ENCODE results near the gene MIEF1. TPM values are rescaled to one million over a fixed set of nuclear protein-coding genes. Genes with fewer than 3 reads are reported as not detected.

The MIEF1 gene
- total RNA-seq, 1 donor from 2014 or later: 35.5 TPM

GRCh38 chr22:39468487-39469325, 33.4 kb upstream of the MIEF1 start:
- H3K4me3 Mint-ChIP-seq: peak overlapping the region; percentile 41
- H3K27ac Mint-ChIP-seq: peak overlapping the region; percentile 82
- TF ChIP-seq CTCF (conservative IDR thresholded peaks at IDR 0.05): no peak
- no peaks in the 10 kb centered on the region for H3K36me3 Mint-ChIP-seq
- H3K9me3 Mint-ChIP-seq: no peaks in the 10 kb centered on the region
- no peak for DNase-seq (ENCODE audit: extremely low spot score, unreplicated experiment)
- H3K4me1 Mint-ChIP-seq (ENCODE audit: unreplicated experiment): peaks cover 50% of the 10 kb centered on the region
- no peaks in the 10 kb centered on the region for H3K27me3 Mint-ChIP-seq

GRCh38 chr22:39469326-39469680, 32.8 kb upstream of the MIEF1 start:
- no peaks in the 10 kb centered on the region for H3K27me3 Mint-ChIP-seq
- TF ChIP-seq CTCF (conservative IDR thresholded peaks at IDR 0.05): no peak
- peaks cover 50% of the 10 kb centered on the region for H3K4me1 Mint-ChIP-seq (ENCODE audit: unreplicated experiment)
- no peak for DNase-seq (ENCODE audit: extremely low spot score, unreplicated experiment)
- H3K4me3 Mint-ChIP-seq: no peak overlapping the region
- H3K27ac Mint-ChIP-seq: no peak overlapping the region
- H3K9me3 Mint-ChIP-seq: no peaks in the 10 kb centered on the region
- no peaks in the 10 kb centered on the region for H3K36me3 Mint-ChIP-seq

DNA sequence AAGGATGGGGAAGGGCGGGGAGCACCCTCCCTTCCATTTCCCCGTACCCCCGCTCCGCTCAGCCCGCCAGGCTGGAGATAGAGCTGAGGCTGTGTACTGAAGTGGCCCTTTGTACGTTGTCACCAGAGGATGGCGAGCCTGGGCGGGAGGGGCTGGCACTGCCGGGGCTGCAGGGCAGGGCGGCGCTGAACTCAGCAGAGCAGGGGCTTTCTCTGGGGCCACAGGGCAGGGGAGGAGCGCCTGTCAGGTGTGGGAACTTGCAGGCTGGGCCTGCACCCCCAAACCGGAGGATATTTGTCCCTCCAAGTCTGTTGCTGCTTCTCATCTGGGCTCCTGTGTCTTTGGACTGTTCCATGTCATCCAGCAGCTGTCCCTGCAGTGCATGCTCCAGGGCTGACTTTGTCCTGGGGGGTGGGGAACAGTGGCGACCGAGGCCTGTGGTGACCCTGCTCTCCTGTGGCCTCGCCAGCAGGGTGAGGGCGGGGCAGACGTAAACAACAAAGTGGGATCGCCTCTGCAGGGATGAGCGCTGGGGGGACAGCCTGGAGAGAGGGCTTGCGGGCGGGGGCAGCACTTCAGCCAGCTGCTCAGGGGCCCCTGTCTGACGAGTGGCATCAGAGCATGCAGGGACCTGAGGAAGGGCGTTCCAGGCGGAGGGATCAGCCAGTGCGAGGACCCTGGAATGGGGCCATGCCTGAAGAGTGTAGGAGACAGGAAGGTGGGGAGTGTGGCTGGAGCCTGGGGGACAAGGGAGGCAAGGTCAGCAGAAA, 32.2 kb upstream of the MIEF1 start:
- no peak for DNase-seq (ENCODE audit: extremely low spot score, unreplicated experiment)
- Mint-ChIP-seq H3K36me3 (no peaks in the 10 kb centered on the region), H3K9me3 (no peaks in the 10 kb centered on the region), H3K4me1 (ENCODE audit: unreplicated experiment) (peaks cover 50% of the 10 kb centered on the region), H3K27ac (peak overlapping the region; percentile 100), H3K4me3 (peak overlapping the region; percentile 80), H3K27me3 (no peaks in the 10 kb centered on the region)
- peak; percentile 25 for TF ChIP-seq CTCF (conservative IDR thresholded peaks at IDR 0.05)

DNA sequence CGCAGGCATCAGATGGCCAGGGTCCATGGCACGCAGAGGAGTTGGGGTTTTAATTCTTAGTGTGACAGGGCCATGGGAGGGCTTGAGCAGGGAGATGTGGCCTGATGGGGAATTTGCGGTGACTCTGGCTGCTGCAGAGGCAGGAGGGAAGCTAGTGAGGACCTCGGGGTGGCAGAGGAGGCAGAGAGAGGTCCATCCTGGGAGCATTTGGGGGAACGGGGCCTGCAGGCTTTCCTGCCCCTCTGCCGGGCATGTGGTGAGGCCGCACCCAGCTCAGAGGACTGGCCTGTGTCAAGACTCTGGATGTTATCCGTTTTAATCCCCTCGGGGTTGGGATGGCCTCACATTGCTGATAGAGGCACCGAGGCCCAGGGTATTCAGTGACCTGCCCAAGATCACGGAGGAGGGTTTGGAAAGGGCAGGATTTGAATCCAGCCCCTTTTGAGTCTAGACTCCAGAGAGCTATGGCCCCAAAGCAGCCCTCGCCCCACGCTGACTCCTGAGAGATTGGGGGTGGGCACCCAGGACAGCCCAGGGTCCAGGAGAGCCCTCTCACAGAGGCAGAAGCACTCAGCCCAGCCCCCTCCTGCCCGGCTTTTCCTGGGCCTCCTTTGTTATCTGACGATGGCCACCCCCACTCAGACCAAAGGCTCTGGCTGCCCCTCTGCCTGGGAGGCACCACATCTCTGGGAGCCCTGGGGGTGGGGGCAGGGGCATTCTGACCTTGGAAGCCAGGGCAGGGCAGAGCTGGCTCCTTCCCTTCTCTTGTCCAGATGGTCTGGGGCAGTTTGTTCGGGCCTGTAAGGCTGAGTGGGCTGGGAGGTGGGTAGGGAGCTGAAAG, 31.4 kb upstream of the MIEF1 start:
- no peaks in the 10 kb centered on the region for H3K27me3 Mint-ChIP-seq
- TF ChIP-seq CTCF (conservative IDR thresholded peaks at IDR 0.05): no peak
- DNase-seq (ENCODE audit: extremely low spot score, unreplicated experiment): no peak
- H3K4me3 Mint-ChIP-seq: peak overlapping the region; percentile 81
- H3K27ac Mint-ChIP-seq: peak overlapping the region; percentile 100
- H3K9me3 Mint-ChIP-seq: no peaks in the 10 kb centered on the region
- H3K4me1 Mint-ChIP-seq (ENCODE audit: unreplicated experiment): peaks cover 54% of the 10 kb centered on the region
- H3K36me3 Mint-ChIP-seq: no peaks in the 10 kb centered on the region

GRCh38 chr22:39471381-39472141, 30.5 kb upstream of the MIEF1 start:
- DNase-seq (ENCODE audit: extremely low spot score, unreplicated experiment): no peak
- peak overlapping the region; percentile 81 for H3K4me3 Mint-ChIP-seq

More at GRCh38 chr22:39471381-39472141, 30.5 kb upstream of the MIEF1 start:
- no peak for TF ChIP-seq CTCF (conservative IDR thresholded peaks at IDR 0.05)
- Mint-ChIP-seq H3K36me3 (no peaks in the 10 kb centered on the region), H3K9me3 (no peaks in the 10 kb centered on the region), H3K4me1 (ENCODE audit: unreplicated experiment) (peaks cover 54% of the 10 kb centered on the region), H3K27ac (peak overlapping the region; percentile 100), H3K27me3 (no peaks in the 10 kb centered on the region)

All from type B pancreatic cell (in vitro differentiated cells).